ENCODE results near the gene MOSMO. TPM values are rescaled to one million over a fixed set of nuclear protein-coding genes. Genes with fewer than 3 reads are reported as not detected.

MOSMO gene
- total RNA-seq, 2 experiments from 2014 or later = 5.4 to 7.0 TPM

DNA sequence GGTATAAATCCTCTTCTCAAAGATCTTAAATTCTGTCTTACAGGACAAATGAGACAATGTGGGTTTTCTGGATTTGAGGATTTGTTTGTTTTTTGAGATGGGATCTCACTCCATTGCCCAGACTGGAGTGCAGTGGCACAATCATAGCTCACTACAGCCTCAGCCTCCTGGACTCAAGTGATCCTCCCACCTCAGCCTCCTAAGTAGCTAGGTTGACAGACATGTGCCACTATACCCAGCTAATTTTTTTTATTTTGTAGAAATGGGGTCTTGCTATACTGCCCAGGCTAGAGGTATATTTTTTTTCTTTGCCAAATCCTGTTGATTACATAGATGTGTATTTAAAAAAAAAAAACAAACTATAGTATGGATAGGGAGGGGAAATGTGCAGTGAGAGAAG lies 122.6 kb downstream of the MOSMO start:
- intact Hi-C loops (cut with micrococcal nuclease) = no loop called here
- Mint-ChIP-seq H3K9me3 (no peaks in the 10 kb centered on the region), H3K4me3 (no peak overlapping the region), H3K36me3 (ENCODE audit: low read depth) (no peaks in the 10 kb centered on the region), H3K27ac (no peak overlapping the region), H3K4me1 (ENCODE audit: low read depth) (no peaks in the 10 kb centered on the region), H3K27me3 (peaks cover 6% of the 10 kb centered on the region)
- ATAC-seq = no peak
- ChIA-PET POLR2A (no interaction called here), CTCF (interaction anchor here (0.8 to 3.2 kb wide), 3 partner anchors 11 to 58 kb away, joined by 3 to 11 read pairs (median 4); no protein-coding TSS in a partner anchor)
- TF ChIP-seq, protein P1, sequence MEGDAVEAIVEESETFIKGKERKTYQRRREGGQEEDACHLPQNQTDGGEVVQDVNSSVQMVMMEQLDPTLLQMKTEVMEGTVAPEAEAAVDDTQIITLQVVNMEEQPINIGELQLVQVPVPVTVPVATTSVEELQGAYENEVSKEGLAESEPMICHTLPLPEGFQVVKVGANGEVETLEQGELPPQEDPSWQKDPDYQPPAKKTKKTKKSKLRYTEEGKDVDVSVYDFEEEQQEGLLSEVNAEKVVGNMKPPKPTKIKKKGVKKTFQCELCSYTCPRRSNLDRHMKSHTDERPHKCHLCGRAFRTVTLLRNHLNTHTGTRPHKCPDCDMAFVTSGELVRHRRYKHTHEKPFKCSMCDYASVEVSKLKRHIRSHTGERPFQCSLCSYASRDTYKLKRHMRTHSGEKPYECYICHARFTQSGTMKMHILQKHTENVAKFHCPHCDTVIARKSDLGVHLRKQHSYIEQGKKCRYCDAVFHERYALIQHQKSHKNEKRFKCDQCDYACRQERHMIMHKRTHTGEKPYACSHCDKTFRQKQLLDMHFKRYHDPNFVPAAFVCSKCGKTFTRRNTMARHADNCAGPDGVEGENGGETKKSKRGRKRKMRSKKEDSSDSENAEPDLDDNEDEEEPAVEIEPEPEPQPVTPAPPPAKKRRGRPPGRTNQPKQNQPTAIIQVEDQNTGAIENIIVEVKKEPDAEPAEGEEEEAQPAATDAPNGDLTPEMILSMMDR (IDR thresholded peaks at IDR 0.05) = no peak
- DNase-seq = no peak

DNA sequence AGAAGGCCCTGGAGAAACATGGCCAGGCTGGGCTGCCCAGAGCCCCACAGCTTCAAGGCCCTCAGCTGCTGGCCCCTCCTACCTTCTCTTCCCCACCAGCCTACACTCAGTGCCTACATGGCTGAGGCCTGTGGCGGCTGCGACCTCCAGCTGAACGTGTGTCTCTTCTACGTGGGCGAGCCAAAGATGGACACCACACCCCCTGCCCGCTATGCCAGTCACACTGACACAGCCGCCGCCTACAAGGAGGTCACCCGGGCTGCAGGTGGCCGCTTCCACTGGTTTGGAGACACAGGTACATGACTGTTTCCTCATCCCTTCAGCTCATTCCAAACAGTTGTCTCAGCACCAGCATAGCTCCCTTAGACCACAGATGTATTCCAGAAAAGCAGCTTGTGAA lies 124.9 kb downstream of the MOSMO start:
- H3K27me3 Mint-ChIP-seq = peaks cover 6% of the 10 kb centered on the region
- ChIA-PET POLR2A (interaction anchor here (0.5 to 0.8 kb wide), 2 partner anchors 10 to 37 kb away, joined by 3 to 4 read pairs; no protein-coding TSS in a partner anchor), CTCF (interaction anchor here (1.3 to 3.2 kb wide), 3 partner anchors 9 to 55 kb away, joined by 3 to 11 read pairs (median 5); no protein-coding TSS in a partner anchor)
- intact Hi-C loops (cut with micrococcal nuclease) = no loop called here
- DNase-seq (no peak), ATAC-seq (no peak)
- H3K4me1 Mint-ChIP-seq (ENCODE audit: low read depth) = no peaks in the 10 kb centered on the region
- H3K9me3 Mint-ChIP-seq = no peaks in the 10 kb centered on the region
- TF ChIP-seq, protein P1 (IDR thresholded peaks at IDR 0.05) = no peak
- no peak overlapping the region for H3K4me3 Mint-ChIP-seq
- no peaks in the 10 kb centered on the region for H3K36me3 Mint-ChIP-seq (ENCODE audit: low read depth)
- no peak overlapping the region for H3K27ac Mint-ChIP-seq

Other genes with a start within 250 kb of the MOSMO start
- 100 to 1,000 TPM; 115 to 121 TPM for gene NPIPB4, start 150.4 kb upstream of the MOSMO start, total RNA-seq
- 100 to 1,000 TPM; 356 to 383 TPM for gene UQCRC2, start 54.8 kb upstream of the MOSMO start, total RNA-seq
- not detected for gene PDZD9, start 7.0 kb upstream of the MOSMO start, total RNA-seq
- gene VWA3A, start 84.4 kb downstream of the MOSMO start, total RNA-seq = not detected
- under 1 TPM in 1 of 2 experiments, not detected in 1; 0.14 TPM for gene SDR42E2, start 154.4 kb downstream of the MOSMO start, total RNA-seq
- gene EEF2K, start 198.2 kb downstream of the MOSMO start, total RNA-seq = 10 to 100 TPM; 28.6 to 31.2 TPM

All from activated CD8-positive, alpha-beta T cell treated with anti-CD3 and anti-CD28 coated beads for 36 hours (primary cell).